NCI-H128 (cell line): ENCODE results near the gene GTF2F1.
"Not testable (repeated sequence)": the region's sequence is repeated elsewhere in the genome, so short reads cannot be mapped to it uniquely, and the experiment has no call there.

Experiments
- DNase-seq: peaks from one replicate; lab custom pipeline; 2025; ENCODE audit not compliant: unreplicated experiment; lab: John Stamatoyannopoulos, UW

Gene GTF2F1

DNA sequence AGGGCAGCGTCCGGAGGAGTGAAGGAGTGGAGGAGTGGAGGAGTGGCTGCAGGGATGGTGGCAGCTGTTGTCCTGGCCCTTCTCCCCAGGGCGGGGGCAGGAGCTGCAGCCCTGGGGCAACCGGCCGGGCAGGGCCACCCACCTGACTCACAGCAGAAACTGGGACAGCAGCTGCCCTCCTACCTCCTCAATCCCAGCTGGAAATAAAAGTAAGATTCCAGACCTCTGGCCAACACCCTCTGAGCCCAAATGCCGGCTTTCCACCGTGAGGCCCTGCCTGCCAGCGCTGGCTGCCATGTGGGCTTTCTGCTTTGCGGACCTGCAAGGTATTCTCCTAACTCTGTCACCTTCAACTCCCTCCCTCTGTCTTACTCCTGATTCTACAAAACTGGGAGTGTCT, 35.0 kb downstream of the GTF2F1 start:
- no peak for DNase-seq

DNA sequence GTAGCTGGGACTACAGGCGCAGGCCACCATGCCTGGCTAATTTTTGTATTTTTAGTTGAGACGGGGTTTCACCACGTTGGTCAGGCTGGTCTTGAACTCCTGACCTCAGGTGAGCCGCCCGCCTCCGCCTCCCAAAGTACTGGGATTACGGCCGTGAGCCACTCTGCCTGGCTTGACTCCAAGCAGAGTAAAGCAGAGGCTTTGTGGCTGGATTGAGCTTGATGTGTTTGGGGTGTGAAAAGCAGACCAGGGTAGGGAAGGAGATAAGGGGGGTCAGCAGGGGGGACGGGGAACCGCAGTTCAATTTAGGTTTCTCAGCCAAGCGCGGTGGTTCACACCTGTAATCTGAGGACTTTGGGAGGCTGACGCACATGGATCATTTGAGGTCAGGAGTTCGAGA, 35.8 kb downstream of the GTF2F1 start:
- DNase-seq: no peak

DNA sequence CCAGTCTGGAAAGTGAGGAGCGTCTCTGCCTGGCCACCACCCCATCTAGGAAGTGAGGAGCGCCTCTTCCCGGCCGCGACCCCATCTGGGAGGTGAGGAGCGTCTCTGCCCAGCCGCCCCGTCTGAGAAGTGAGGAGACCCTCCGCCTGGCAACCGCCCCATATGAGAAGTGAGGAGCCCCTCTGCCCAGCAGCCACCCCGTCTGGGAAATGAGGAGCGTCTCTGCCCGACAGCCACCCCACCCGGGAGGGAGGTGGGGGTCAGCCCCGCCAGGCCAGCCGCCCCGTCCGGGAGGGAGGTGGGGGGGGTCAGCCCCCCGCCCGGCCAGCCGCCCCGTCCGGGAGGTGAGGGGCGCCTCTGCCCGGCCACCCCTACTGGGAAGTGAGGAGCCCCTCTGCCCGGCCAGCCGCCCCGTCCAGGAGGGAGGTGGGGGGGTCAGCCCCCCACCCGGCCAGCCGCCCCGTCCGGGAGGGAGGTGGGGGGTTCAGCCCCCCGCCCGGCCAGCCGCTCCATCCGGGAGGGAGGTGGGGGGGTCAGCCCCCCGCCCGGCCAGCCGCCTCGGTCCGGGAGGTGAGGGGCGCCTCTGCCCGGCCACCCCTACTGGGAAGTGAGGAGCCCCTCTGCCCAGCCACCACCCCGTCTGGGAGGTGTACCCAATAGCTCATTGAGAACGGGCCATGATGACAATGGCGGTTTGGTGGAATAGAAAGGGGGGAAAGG, 37.5 kb downstream of the GTF2F1 start:
- DNase-seq: not testable (repeated sequence)

DNA sequence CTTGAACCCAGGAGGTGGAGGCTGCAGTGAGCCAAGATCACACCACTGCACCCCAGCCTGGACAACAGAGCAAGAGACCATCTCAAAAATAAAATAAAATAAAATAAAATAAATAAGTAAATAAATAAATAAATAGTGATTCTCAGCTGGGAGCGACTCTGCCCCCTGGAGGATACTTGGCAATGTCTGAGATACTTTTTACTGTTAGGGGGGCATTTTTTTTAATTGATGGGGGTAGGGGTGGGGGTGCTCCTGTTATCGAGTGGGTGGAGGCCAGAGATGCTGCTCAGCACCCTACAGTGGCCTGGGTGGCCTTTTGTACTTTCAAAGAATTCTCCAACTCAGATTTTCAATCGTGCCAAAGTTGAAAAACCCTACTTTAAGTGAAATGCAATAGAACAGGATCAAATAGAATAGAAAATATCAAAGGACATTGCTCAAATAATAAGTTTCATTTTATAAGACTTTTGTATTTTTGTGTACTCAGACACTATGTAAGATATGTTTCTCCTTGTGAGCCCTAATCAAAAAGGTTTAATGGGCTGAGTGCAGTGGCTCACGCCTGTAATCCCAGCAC, 38.8 kb downstream of the GTF2F1 start:
- no peak for DNase-seq

DNA sequence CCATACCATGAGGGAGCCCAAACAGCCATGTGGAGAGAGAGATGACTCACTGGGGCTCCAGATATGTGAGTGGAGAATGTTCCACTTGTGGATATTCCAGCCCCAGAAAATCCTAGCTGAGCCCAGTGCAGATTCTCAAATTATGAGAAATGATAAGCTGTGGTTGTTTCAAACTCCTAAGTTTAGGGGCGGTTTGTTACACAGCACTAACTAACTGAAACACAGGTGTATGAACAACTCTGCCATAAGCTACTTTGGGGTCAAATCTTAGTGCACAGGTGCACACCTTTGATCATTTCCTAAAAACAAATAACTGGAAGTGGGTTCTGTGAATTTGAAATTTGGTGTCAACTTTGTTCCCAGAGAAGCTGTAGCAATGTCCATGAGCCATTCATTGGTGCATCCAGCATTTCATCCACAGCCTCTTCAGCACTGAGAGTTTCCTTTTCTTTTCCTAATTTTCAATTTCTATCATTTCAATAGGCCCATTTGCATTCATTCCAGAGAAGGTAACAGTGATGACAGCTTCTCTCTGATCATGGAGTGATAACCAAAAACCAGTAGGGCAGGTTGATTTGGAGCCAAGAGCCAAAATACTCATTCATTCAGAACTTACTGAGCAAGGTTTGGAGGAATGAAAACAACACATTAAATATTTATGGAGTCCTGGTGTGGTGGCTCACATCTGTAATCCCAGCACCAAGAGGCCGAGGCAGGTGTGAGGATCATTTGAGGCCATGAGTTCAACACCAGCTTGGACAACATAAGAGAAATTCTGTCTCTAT, 40.4 kb downstream of the GTF2F1 start:
- no peak for DNase-seq

DNA sequence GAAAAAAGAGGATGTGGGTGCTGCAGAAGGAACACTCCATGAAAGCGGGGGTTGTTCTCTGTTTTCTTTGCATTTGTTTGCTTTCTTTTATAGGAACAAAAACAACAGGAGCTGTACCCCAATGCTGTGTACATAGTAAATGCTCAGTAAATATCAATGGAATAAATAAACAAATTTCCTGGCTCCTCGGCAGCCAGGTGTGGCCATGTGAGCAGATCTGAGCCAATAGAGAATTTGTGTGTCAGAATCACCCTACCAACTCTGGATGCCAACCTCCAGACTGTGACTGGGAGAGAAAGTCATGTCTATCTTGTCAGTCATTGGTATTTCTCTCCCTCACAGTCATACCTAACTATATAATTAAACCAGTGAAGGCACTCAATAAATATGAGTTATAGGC, 42.3 kb downstream of the GTF2F1 start:
- no peak for DNase-seq

DNA sequence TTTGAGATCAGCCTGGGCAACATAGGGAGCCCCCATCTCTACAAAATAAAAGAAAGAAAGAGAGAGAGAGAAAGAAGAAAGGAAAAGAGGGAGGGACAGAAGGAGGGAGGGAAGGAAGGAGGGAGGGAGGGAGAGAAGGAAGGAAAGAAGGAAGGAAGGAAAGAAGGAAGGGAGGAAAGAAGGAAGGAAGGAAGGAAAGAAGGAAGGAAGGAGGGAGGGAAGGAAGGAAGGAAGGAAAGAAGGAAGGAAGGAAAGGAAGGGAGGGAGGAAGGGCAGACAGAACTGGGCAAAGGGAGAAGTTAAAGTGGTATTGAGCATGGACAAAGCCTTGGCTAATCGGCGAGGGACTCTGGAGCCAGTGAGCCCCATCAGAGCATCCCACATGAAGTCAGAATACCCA, 43.7 kb downstream of the GTF2F1 start:
- DNase-seq: not testable (repeated sequence)

DNA sequence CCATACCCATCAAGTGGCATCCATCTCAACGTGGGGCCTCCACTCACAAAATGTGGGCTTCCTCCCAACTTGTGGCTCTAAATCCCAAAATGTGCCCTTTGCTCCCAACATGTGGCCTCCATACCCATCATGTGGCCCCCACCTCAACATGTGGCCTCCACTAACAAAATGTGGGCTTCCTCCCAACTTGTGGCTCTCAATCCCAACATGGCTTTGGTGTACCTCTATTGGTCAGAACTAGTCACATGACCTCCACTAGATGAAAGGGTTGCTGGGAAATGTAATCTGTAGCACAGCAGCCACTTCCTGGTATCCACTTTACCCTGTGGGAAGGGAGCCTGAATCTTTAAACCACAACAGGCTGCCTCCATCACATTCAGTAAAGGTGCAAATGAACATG, 49.5 kb downstream of the GTF2F1 start:
- DNase-seq: no peak

DNA sequence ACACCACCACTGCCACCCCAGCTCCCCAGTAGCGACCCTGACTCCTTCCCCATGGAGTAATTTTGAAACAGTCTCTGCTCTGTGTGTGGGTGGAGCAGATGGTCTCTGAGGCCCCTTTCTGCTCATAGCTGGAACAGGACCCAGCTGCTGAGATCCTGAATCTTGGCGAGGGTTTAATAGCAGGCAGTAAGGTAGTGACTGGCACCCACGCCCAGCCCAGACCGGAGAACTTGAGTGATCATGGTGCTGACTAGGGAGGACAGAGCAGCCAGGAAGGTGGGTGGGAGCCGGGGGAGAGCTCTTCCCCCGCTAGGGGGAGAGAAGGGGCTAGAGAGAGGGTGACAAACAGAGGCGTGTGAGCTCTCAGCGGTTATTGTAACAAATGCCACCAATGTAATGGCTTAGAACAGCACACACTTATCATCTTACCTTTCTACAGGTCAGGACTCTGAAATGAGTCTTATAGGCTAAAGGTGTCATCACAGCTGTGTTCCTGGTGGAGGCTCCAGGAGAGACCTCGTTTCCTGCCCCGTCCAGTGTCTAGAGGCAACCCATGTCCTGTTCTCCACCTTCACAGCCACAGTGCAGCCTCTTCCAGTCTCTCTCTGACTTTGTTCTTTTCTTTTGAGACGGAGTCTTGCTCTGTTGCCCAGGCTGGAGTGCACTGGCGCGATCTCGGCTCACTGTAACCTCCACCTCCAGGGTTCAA, 52.3 kb downstream of the GTF2F1 start:
- no peak for DNase-seq

DNA sequence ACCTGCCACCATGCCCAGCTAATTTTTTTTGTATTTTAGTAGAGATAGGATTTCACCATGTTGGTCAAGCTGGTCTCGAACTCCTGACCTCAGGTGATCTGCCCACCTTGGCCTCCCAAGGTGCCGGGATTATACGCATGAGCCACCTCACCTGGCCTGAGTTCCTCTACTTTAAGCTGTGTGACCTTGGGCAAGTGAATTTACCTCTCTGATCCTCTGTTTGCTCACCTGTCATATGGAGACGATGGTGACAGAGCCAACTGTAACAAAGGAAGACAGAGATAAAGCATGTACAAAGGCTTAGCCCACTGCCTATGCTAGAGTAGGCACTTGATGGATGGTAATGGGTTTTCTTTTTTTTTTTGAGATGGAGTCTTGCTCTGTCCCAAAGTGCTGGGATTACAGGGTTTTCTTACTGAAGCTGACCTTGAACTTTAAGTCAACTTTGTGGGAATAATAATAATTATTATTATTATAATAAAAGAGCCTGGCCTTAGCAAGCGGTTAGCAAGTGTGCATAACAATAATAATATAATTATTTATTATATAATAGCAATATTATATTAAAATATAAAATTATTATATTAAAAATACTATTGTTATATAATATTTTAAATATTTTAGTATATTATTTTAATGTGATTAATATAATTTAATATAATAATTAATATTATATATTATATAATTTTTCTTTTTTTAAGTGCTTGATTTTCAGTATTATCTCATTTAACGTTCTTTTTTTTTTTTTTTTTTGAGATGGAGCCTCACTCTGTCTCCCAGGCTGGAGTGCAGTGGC, 58.3 kb downstream of the GTF2F1 start:
- no peak for DNase-seq

DNA sequence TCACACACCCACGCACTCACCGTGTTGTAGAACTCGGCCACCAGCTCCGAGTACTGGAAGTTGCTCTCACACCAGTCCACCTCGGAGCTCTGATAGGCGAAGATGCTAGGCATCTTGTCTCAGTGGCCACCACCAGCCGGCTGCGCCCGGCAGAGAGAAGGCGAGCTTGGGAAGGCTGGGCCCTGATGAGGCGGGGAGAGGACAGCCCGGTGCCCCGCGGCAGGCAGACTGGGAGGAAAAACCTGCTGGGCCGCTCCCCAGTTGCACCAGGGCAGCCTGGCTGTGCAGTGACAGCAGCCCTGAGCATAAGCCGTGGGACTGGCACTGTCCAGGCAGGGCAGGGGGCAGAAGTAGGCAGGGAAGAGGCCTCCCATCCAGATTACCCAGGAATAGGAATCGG, 59.5 kb downstream of the GTF2F1 start, which contains the start of gene ACER1:
TSS of gene ACER1 (minus strand) at position 174 of the 400 bp plus-strand sequence. CDS start at position 113, 61 bp downstream.
- DNase-seq: no peak
